NB4 (cell line): ENCODE measurements around the gene SHLD1.
"Not testable (repeated sequence)": the region's sequence is repeated elsewhere in the genome, so short reads cannot be mapped to it uniquely, and the experiment has no call there.

Source experiments
- DNase-seq: peaks from one replicate; pipeline ENCODE4 v3.0.0; 2010; ENCODE audit warnings: low read depth
- H3K4me3 ChIP-seq: one replicate; pipeline ENCODE4 v1.5.1; 2011; ENCODE audit warnings: mild to moderate bottlenecking, low read depth, low read length, moderate library complexity
- CTCF ChIP-seq: IDR thresholded peaks from one replicate; pipeline ENCODE4 v1.5.1; 2012; ENCODE audit warnings: low read depth, low read length
- MAX ChIP-seq: IDR thresholded peaks from 2 replicates; pipeline ENCODE4 v1.6.1; 2011; ENCODE audit warnings: low read depth, low read length
- MYC ChIP-seq: IDR thresholded peaks from 2 replicates; pipeline ENCODE4 v1.6.1; 2011; ENCODE audit warnings: low read depth, low read length
- POLR2A ChIP-seq: IDR thresholded peaks from 2 replicates; pipeline ENCODE4 v1.6.1; 2011; ENCODE audit warnings: mild to moderate bottlenecking; ENCODE audit not compliant: insufficient read length; ENCODE audit errors: extremely low read depth

The SHLD1 gene

GRCh38 chr20:5780846-5781217 lies 30.6 kb downstream of the SHLD1 start:
- TF ChIP-seq CTCF = no peak
- no peak for TF ChIP-seq POLR2A
- no peak for TF ChIP-seq MAX
- TF ChIP-seq MYC = no peak
- H3K4me3 ChIP-seq = no peak overlapping the region
- DNase-seq = no peak

- DNase-seq, H3K4me3 ChIP-seq: not testable (repeated sequence)
Observed at GRCh38 chr20:5781367-5781766, 31.2 kb downstream of the SHLD1 start.

DNA sequence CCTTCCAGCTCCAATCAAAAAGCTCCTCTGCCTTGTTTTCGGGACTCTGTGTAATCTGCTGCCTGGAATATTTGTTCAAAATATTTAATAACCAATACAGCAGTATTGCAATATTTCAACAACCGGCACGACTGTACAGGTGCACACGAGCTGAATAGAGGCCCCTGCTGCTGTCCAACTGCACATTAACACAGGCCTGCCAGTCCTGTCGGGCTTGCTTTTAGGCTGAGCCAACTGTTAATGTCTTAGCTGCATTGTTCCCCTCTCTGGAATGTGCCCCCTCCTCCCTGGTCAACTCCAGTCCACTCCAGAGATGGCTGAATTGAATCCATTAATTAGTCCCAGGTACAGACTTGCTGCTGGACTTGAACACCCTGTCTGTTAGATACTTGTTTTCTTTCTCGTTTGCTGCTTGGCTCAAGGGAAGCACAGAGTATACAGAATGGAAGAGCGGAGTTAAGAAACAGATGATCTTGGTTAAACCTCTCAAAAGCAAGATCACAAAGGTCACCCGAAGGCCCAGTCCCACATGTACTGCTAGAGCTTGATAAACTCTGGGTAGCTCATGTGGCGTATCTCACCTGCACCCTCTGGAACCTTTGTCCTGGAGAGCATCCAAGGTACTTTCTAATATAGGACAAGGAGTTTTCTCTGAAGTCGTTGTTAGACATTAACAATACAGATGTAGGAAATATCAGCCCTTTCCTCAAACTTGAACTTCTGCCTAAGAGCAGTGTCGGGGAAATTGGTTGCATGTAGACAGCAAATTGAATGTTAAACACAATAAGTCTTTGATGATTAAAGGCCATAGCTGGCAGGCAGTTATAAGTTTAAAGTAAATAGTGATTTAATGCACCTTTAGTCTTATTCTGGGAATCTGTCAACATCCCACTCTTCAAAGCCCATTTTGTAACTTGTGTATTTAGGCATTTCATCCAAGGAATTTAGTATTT lies 31.9 kb downstream of the SHLD1 start:
- no peak overlapping the region for H3K4me3 ChIP-seq
- no peak for TF ChIP-seq MAX
- TF ChIP-seq CTCF = no peak
- TF ChIP-seq MYC = no peak
- TF ChIP-seq POLR2A = no peak

DNA sequence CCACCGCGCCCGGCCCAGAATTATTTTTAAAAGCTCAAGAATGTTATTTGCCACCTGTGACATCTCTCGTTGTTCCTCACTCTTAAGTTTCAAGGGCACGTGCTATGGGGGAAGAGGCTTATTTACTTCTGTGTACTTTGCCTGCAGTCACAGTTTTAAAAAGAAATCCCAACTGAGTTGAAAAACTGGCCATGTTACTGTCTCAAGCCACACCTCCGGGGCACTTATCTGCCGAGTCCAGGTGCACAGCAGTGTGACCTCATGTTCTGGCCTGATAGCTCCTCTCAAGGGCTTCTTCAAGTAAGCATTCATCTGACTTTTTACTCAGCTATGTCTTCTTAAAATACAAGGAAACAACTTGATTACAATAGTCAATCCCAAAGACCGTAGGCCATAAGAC lies 34.5 kb downstream of the SHLD1 start:
- no peak for DNase-seq
- H3K4me3 ChIP-seq = no peak overlapping the region
- no peak for TF ChIP-seq CTCF
- TF ChIP-seq MYC = no peak
- TF ChIP-seq POLR2A = no peak
- TF ChIP-seq MAX = no peak

More for the DNA sequence above, 31.9 kb downstream of the SHLD1 start:
- DNase-seq = no peak

DNA sequence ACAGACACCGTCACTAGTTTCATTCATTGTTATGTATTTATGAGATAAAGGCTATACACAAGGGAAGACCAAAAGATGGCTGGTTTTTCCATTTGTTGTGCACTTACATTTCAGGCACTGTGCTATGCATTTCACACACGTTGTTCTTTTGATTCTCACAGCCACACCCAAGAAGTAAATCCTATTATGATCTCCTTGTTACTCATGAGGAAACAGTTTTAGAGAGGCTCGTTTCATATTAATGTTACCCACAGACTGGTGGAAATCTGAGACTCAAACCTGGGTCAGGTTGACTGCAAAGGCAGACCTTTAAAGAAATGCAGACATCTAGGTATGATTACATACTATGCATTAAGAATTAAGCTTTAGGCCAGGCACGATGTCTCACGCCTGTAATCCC lies 34.9 kb downstream of the SHLD1 start:
- no peak overlapping the region for H3K4me3 ChIP-seq

More for the DNA sequence above, 34.9 kb downstream of the SHLD1 start:
- TF ChIP-seq POLR2A (no peak), MYC (no peak), MAX (no peak), CTCF (no peak)
- no peak for DNase-seq
